PFSK-1 (cell line): ENCODE results near the gene CPLX1.

ENCODE experiments used
- FOXP2 ChIP-seq: optimal IDR thresholded peaks from 2 replicates; pipeline ENCODE3; 2011; ENCODE audit warnings: borderline replicate concordance, control low read depth, inconsistent platforms; ENCODE audit not compliant: insufficient read depth; ENCODE audit errors: extremely low read length, extremely low read depth
- POLR2AphosphoS5 ChIP-seq: IDR thresholded peaks from 2 replicates; pipeline ENCODE4 v1.6.1; 2012; ENCODE audit warnings: low read depth, mild to moderate bottlenecking, control low read depth, low read length, moderate library complexity
- SIN3A ChIP-seq: IDR thresholded peaks from 2 replicates; pipeline ENCODE4 v1.6.1; 2012; ENCODE audit warnings: mild to moderate bottlenecking, low read length, moderate library complexity, borderline replicate concordance; ENCODE audit not compliant: insufficient read depth
- TAF1 ChIP-seq: IDR thresholded peaks from 2 replicates; pipeline ENCODE4 v1.6.1; 2012; ENCODE audit warnings: low read length, control low read depth, borderline replicate concordance; ENCODE audit not compliant: insufficient read depth
- TF ChIP-seq, protein P1 (sequence below), 2 experiments: IDR thresholded peaks; 2 replicates each; pipeline versions ENCODE4 v1.6.1 to v1.8.0; 2011 to 2012; ENCODE audit warnings: low read depth in 2 of 2, low read length in 2 of 2, control low read depth in 1 of 2, inconsistent platforms in 1 of 2, mild to moderate bottlenecking in 1 of 2, moderate library complexity in 1 of 2; ENCODE audit not compliant: insufficient read depth in 1 of 2

DNA sequence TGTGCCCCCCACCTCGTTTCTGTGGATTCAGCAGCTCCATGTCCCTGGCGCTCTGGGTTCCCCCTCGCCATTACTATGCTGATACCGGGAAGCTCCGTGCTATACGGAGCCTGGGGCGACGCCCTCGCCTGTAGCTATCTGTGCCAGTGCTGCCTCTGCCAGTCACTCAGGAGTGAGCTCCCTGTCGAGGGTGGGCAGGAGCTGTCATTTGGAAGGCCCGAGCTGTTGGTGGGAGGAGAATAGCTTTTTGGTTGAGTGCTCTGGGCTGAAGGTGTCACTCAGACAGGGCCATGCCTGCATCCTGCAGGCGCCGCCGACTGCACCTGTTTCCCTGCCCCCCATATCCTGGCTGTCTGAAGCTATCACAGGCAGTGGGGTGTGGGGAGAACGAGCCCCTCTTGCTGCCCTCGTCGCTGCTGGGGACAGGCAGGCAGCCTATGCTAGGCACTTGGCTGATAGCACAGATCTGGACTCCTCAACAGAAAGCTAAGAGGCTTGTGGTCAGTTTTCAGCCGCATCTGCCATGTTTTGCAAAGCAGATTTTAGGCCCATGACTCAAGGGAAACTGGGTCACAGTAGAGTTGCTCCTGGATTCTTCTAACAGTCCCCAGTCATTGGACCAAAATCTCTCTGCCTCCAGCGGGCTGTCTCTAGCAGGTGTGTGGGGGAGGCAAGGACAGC lies 31.8 kb downstream of the CPLX1 start:
- TF ChIP-seq, protein P1, sequence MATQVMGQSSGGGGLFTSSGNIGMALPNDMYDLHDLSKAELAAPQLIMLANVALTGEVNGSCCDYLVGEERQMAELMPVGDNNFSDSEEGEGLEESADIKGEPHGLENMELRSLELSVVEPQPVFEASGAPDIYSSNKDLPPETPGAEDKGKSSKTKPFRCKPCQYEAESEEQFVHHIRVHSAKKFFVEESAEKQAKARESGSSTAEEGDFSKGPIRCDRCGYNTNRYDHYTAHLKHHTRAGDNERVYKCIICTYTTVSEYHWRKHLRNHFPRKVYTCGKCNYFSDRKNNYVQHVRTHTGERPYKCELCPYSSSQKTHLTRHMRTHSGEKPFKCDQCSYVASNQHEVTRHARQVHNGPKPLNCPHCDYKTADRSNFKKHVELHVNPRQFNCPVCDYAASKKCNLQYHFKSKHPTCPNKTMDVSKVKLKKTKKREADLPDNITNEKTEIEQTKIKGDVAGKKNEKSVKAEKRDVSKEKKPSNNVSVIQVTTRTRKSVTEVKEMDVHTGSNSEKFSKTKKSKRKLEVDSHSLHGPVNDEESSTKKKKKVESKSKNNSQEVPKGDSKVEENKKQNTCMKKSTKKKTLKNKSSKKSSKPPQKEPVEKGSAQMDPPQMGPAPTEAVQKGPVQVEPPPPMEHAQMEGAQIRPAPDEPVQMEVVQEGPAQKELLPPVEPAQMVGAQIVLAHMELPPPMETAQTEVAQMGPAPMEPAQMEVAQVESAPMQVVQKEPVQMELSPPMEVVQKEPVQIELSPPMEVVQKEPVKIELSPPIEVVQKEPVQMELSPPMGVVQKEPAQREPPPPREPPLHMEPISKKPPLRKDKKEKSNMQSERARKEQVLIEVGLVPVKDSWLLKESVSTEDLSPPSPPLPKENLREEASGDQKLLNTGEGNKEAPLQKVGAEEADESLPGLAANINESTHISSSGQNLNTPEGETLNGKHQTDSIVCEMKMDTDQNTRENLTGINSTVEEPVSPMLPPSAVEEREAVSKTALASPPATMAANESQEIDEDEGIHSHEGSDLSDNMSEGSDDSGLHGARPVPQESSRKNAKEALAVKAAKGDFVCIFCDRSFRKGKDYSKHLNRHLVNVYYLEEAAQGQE (IDR thresholded peaks at IDR 0.05; ENCODE audit: insufficient read depth in 1 of 2, low read depth in 2 of 2, low read length in 2 of 2): no peak
- TF ChIP-seq TAF1 (no peak), POLR2AphosphoS5 (no peak), SIN3A (no peak), FOXP2 (no peak)
